ENCODE data around the gene ZNF385B. TPM values are rescaled to one million over a fixed set of nuclear protein-coding genes. Genes with fewer than 3 reads are reported as not detected.

Gene ZNF385B
- polyA plus RNA-seq, 4 donors: 11.5 to 14.2 (median 12.4) TPM

DNA sequence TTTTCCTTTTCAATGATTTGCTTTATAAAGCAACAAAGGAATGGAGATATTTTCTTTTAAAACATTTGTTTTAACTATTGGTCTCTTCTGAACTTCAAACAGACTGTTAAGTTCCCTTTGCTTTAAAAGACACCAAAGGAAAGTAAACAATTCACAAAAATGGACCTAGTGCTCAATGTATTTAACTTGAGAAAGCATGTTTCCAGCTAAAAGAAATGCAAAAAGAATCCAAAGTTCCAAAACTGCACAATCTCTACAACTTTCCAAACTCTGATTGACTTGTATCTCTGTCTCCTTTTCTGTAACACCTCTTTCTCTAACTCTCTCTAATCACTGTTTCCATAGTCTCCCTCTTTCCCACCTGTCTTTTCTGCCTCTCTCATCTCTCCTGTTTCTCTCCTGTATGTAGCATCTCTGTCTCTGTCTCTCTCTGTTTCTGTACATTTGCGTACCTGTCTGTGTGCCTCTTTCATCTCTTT, 301.1 kb downstream of the ZNF385B start:
- no peak for DNase-seq (ENCODE audit: low read depth in 4 of 4, low spot score in 2 of 4)

DNA sequence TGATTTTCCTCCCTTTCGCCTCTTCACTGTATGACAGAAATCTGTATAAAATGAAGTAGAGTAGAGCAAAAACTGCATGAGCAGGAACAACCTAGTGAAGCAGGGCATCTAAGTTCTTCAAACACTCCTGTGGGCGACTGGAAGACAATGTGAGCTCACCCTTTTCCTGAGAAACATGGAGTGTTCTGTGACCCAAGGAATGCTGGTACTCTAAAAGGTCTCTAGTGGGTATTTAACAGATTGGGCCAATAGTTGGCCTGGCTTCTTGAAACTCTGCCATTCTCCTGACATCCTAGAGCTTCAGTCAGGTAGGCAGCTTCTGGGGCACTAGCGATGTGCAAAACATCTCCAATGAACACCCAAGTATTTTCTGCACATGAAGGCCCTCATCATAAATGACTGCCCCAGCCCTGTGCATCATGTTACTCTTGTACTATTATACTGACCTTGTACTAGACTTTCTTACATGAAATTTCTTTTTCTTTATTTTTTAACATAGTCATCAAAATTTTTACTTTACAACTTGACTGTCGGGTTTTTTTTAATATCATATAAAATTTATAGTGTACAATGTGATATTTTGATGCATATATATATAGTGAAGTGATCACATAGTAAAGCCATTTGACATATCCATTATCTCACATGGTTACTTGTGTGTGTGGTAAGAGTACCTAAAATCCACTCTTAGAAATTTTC, 302.2 kb downstream of the ZNF385B start:
- DNase-seq (ENCODE audit: low read depth in 4 of 4, low spot score in 2 of 4): no peak

DNA sequence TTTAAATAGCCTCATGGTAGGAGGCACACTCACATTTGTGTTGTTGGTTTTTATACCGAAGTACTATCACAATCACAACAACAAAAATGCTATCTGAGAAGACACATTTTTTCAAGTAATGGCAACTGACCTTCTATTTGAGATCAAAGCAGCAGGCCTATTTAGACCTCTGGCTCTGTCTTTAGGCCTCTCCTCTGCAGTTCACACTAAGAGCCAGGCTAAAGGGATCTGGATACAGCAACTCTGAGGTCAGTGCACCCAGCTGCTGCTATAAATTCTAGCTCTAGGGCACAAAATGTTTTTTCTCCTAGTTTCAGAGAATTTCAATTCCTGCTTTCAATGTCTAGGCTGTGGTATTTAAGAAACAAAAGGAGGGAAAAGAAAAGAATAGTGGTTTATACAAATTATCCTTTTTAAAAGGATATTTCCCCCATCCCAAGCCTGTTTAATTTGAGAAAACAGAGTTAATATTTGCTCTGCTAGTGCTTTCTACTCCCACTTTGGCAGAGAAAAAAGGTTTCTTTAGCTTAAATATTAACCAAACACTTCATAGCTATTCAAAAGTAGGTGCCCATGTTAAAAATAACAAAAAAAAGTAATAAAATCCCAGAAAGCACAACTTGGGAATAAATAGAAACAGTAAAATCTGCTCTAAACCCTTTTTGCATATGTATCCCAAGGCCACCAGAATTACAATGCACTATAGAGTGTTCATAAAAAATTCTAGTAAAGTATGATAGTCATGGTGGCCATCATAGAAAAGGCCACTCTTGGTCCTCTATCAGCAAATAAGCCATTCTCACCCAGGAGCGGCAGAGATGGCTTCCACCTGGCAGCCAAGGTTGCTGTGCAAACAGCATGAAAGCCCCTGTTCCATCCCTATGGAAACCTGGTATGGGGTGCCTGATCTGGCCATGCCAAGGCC, 303.1 kb downstream of the ZNF385B start:
- no peak for DNase-seq (ENCODE audit: low read depth in 4 of 4, low spot score in 2 of 4)

DNA sequence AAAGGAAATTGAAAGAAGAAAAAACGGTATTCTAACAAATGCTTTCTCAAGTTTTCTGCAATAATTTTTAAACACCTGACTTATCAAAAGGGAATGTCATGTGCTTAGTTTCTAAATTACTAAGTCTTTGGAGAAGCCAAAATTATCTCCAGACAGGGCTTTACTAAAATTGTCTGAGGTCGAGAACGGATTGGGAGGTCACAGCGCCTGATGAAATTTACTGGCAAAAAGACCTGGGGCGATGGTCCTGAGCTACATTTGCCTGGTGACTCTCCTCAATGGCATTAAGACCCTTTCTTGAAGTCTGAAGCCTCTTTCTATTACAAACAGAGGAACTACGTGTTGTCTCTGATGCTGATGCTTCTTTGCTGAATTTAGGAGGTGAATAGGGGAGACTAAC, 305.0 kb downstream of the ZNF385B start:
- no peak for DNase-seq (ENCODE audit: low read depth in 4 of 4, low spot score in 2 of 4)

DNA sequence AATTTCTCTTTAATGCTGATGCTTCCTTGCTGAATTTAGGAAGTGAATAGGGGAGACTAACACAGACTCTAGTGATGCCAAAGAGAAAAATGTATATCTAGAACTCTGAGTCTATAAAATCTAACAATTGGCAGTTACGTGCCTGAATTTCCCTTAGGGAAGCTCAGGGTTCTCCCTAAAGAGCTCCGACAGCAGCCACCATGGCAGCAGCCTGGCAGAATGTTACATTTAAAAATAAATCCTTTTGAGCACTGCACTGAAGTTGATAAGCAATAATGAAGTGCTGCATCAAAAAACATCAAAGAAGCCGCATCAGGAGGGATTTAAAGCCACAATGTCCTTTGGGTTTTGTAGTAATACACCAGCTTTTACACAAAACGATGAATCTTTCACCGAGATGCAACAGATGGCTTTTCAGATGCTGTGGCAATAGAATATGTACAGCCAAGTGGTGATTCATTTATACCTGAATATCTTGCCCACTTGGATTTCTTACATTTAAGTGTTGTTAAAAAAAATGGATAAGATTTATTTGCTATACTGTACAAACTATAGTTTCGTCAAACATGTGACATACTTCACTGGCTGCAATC, 305.6 kb downstream of the ZNF385B start:
- no peak for DNase-seq (ENCODE audit: low read depth in 4 of 4, low spot score in 2 of 4)

DNA sequence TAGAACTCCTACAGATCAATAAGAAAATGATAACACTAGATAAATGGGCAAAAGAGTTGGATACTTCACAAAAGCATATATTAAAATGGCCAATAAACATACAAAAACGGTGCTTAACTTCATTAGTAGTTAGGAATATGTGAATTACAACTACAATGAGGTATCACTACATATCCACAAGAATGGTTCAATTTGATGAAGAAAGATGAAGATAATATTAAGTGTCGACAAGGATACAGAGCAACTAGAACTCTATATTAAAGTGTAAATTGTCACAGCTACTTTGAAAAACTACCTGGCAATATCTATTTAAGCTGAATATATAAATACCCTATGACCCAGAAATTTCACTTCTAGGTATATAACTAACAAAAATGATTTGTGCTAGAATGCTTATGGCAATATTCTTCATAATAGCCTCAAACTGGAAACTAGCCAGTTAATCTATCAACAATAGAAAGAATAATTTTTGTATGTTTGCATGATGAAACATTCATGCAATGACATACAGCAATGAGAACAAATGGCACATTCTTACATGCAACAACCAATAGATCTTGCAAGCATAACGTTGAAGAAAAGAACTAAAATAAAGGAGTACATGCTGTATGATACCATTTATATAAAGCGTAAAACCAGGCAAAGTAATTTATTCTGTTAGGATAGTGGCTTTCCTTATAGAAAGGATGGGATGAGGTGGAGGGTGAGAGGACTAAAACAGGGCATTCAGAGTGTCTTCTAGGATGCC, 306.6 kb downstream of the ZNF385B start:
- DNase-seq (ENCODE audit: low read depth in 4 of 4, low spot score in 2 of 4): no peak

DNA sequence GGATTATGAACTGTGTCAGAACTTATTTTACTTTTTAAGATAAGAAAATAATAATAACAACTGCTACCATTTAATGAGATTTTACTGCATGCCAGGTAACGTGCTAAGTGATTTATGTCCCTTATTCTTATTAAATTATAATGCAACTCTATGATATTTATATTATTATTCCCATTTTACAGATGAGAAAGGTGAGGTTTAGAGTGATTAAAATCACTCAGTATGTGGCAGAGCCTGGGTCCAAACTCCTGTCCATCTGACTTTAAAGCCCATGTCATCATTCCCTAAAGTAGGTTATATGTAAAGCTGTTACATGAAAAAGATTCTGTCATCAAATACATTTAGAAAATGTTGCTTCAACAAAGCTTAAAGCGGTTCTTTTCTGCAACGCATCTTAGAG, 308.0 kb downstream of the ZNF385B start:
- no peak for DNase-seq (ENCODE audit: low read depth in 4 of 4, low spot score in 2 of 4)

DNA sequence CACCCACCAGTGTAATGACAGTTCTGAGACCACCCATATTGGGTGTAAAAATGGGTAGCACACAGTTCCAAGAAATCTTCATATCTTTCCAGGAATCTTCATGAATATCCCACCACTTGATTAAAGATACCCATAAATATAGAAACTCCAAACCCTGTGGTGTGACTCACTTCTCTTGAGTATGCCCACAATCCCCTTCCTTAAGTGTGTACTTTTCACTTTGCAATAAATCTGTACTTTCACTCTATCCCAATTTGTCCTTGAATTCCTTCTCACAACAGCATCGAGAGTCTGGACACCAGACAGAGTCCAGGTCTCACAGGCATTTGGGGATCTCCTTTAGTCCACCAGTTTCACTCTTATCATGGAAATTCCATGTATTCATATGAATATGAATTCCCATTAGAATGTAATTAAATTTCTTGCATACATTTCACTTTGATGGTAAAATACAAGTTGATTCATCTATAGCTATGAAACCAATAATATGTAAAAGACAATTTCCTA, 309.8 kb downstream of the ZNF385B start:
- no peak for DNase-seq (ENCODE audit: low read depth in 4 of 4, low spot score in 2 of 4)

DNA sequence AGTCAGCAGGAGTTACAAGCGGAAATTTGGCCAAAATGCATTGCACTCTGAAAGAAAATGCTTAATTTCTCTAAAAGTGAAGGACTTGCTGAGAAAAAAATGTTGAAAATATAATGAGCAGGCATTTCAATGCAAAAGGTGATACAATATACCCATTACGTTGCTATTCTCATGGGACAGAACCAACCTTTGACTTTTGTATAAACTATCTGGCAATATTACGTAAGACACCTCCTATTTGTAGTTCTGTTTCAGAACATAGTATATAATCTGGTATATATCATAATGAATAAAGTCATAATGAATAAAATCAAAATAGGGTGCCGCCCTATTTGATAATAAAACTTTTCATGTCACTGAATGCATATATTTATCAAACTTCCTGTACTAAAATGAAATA, 310.6 kb downstream of the ZNF385B start:
- no peak for DNase-seq (ENCODE audit: low read depth in 4 of 4, low spot score in 2 of 4)

DNA sequence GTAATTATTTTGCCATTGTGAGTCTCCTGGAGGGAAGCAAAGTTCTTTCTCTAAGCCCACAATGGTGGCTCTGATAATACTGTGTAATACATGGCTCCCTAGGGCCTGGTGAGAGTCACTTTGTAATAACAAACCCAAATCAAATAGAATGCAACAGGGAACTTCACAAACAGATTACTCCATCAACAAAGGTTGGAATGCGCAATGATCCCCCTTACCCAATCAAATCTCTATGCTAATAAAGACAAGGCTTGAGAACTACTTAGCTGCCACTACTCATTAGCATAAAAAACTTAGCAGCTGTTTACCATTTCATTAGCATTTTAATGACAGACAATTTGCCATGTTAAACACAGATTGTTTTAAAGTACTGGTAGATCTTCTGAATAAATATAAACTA, 311.2 kb downstream of the ZNF385B start:
- no peak for DNase-seq (ENCODE audit: low read depth in 4 of 4, low spot score in 2 of 4)

DNA sequence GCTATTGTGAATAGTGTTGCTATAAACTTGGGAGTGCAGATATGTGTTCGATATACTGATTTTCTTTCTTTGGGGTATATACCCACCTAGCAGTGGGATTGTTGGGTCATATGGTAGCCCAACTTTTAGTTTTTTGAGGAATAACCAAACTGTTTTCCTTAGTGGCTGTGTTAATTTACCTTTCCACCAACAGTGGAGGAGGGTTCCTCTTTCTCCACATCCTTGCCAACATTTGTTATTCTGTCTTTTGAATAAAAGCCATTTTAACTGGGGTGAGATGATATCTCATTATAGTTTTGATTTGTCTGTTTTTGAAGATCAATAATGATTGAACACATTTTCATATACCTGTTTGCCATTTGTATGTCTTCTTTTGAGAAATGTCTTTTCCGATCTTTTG, 314.8 kb downstream of the ZNF385B start:
- DNase-seq (ENCODE audit: low read depth in 4 of 4, low spot score in 2 of 4): no peak

DNA sequence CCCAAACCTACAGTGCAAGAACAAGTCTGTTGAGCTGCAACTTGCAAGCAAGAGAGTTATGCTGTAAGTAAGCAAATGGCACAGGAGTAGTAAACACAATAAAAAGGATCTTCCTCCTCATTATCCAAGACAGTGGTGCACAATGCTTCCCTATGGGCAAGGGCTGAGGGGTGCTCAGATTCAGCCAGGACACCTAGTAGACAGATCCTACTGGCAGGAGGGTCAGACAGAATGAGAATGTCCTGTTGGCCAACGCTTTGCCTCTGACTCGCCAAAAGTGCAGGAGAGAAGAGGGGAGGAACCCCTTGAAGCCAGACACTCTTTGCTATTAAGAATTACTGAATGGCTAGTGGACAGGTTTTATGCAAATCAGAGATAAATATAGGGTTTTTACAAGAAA, 316.4 kb downstream of the ZNF385B start:
- no peak for DNase-seq (ENCODE audit: low read depth in 4 of 4, low spot score in 2 of 4)

DNA sequence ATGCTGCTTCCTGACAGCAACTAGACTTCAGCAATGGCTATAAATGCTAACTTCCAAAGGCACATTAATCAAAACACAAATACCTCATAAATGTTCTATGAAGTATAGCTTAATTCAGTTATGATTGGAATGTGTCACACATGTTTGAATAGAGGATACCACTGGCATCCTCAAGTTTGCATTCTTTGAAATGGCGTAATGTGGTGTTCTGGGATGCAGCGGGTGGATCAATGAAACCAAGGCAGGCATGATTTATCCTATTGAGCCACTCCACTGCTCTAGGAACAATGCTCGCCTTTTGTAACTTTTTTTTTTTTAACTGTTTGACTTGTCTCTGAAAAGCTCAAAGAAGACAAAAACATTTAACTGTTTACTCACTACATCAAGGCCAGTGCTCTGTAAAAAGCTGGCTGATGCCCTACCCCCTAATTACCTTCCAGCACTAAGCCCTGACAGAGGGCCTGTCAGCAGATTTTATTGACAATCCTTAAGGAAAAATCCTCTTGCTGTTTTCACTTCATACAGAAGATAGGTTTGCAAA, 318.0 kb downstream of the ZNF385B start:
- no peak for DNase-seq (ENCODE audit: low read depth in 4 of 4, low spot score in 2 of 4)

DNA sequence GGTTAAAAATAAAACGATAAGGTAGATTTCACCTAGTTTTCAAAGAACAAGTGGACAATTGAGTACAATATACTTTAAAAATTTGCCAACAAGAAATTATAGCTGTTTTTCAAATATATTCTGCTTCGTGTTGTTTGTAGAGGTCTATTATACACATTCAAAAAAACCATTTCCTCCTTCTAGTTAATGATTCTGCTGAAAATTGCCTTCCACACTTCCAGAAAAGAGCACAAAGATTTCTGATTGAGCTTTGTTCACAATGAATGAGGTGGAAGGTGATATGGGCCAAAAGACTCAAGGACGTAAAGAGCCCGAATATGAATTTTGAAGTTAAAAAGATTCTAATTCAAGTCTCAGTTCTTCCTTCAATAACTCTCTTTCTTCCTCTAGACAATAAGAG, 319.8 kb downstream of the ZNF385B start:
- no peak for DNase-seq (ENCODE audit: low read depth in 4 of 4, low spot score in 2 of 4)

DNA sequence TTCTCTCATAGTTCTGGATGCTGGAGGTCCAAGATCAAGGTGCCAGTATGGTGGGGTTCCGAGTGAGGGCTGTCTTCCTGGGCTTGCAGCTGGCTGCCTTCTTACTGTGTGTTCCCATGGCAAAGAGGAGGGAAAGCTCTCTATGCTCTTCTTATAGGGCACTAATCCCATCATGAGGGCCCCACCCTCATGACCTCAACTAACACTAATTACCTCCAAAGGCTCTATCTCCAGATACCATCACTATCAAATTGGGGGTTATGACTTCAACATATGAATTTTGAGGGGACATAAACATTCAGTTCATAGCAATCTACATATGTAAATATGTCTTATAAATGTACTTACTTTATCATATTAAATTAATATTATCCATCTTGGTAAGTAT, 322.3 kb downstream of the ZNF385B start:
- DNase-seq (ENCODE audit: low read depth in 4 of 4, low spot score in 2 of 4): no peak

DNA sequence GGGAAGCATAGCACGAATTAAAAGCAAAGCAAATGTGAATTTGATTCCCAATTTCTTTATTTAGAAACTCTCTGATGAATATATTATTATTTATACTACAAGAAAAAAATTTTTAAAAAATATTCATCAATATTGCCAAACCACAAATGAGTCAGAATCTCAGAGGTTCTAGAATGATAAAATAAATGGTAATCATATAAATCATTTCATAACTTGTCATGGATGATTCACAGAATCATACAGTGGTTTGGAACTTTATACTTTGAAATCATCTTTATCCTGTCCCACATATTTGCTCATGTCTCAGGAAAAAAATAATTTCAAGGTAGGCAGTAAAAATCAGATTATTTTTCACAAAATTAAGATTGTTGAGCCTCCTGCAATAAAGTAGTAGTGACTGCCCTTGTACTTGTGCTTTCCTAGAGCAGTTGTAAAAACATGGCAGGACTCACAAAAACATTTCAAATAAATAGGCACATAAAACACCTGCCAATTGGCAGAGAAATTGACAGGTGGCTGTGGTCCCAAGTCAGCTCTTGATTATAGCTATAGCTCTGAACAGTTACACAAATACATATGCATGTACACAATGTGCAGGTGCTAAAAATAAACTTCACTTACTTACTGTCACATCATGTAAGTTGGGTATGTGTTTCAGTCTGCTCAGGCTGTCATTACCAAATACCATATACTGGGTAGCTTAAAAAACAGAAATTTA, 322.8 kb downstream of the ZNF385B start:
- DNase-seq (ENCODE audit: low read depth in 4 of 4, low spot score in 2 of 4): no peak

DNA sequence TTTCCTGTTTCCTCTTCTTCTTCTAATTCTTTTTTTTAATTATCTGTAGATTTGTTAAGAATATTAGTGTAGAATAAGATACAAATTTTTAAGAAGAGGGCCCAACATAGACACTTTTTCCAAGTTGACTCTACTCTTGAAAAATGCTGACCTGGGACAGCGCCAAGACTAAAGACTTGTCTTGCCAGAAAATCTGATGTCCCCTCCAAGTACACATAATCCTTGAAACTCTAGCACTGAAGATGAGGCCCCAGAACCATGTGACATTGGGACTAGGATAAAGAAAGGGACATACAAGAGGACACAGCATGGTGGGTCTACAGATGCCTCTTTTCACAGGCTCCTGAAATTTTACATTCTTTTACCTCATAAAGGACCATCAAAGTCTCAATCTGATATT, 325.2 kb downstream of the ZNF385B start:
- DNase-seq (ENCODE audit: low read depth in 4 of 4, low spot score in 2 of 4): no peak

DNA sequence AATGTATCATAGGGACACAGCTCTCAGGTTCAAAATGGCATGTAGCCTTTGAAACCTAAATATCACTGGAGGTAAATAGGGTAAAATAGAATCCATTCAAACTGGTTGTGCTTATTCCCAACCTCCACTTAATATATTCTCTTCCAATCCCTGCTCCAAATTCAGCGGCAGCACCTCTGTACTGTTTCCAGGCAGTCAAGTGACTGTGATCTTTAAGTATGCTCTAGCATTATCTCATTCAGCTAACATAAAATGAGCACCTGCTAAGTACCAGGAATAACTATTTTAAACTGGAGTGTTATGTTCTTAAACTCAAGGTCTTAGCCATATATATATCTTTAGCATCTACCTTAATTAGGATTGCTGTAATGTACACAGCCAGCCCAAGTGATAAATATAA, 327.5 kb downstream of the ZNF385B start:
- DNase-seq (ENCODE audit: low read depth in 4 of 4, low spot score in 2 of 4): no peak

DNA sequence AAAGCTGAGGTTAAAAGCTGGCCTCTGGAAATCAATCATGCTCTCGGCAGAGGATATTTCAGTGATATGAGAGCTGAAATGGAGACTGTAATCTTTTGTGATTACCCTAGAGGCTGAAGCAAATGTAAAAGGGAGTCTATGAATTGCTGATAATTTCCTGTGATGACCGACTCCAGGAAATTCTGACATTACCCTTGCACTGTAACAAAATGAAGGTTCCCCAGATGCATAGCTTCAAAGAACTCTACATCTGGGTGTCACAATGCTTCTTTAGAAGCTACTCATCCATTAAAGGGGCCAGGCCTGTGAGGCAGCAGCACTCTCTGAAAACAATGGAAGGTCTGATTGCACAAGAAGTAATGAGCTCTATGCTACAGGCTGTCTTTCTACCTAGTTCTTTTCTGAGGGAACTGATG, 328.5 kb downstream of the ZNF385B start:
- no peak for DNase-seq (ENCODE audit: low read depth in 4 of 4, low spot score in 2 of 4)

Data from left renal cortex interstitium (tissue), 4 donors.